ENCODE data around the gene KMT2C. TPM values are rescaled to one million over a fixed set of nuclear protein-coding genes. Genes with fewer than 3 reads are reported as not detected.

Gene KMT2C
- total and polyA plus RNA-seq, 8 donors = 10.1 to 64.1 (median 53.3) TPM

DNA sequence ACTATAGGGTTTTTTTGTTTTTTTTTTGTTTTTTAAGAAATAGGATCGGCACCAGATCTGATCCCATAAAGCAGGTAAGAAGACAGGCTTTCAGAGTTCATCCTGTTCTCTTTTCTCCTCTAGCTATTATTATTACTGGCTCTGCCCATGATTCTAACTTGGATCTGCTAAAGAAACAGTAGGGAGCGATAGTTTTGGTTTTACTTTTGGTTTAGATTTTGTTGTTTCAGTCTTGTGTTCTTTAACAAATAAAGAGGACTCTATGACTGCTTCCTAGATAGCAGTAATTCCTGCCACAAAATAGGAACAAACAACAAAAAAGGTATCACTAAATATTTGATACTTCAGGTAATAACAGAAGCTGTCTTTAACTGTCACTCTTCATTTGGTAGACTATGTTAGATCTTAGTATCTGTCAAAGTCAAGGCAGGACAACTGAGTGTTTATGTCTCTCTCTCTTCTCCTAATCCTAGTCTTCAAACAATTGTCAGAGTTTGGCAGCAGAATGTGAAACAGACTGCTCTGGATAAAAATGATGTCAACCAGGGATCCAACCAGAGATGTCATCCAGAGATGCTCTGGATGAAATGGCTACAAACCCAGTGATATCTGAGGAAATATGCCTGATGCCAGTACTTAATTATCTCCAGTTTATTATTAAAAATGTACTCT lies 99.8 kb downstream of the KMT2C start:
- Histone ChIP-seq H3K27ac (peak overlapping the region in 2 of 4 donors; percentile 1 to 9), H3K4me3 (no peak overlapping the region)
- FAIRE-seq = no peak

GRCh38 chr7:152333134-152333533 lies 102.7 kb downstream of the KMT2C start:
- DNase-seq (no peak), ATAC-seq (no peak), FAIRE-seq (no peak)
- 95 to 100% methylated on average over 2 of the region's 2 CpGs for WGBS, 2 donors
- no peak for TF ChIP-seq CTCF (IDR thresholded peaks at IDR 0.05)
- H3K27me3 ChIP-seq = no peaks in the 10 kb centered on the region
- H3K27ac ChIP-seq = no peak overlapping the region
- no peak overlapping the region for H3K4me3 ChIP-seq
- H3K4me1 ChIP-seq = peaks cover 0 to 9% (median 6%) of the 10 kb centered on the region in 3 donors
- intact Hi-C loops (cut with DNase I) = no loop called here
- no peaks in the 10 kb centered on the region for H3K9me3 ChIP-seq
- H3K36me3 ChIP-seq = peaks cover 0 to 10% (median 0%) of the 10 kb centered on the region in 3 donors

More for the DNA sequence above, 99.8 kb downstream of the KMT2C start:
- peak in 2 of 4 donors; percentile 45 to 59 for ATAC-seq
- Histone ChIP-seq H3K36me3 (no peaks in the 10 kb centered on the region), H3K9me3 (no peaks in the 10 kb centered on the region), H3K27me3 (no peaks in the 10 kb centered on the region), H3K4me1 (peaks cover 15 to 37% (median 26%) of the 10 kb centered on the region in 3 donors)
- no peak for TF ChIP-seq CTCF (IDR thresholded peaks at IDR 0.05)
- DNase-seq = no peak
- intact Hi-C loops (cut with DNase I) = no loop called here
- WGBS, 2 donors = 73 to 76% methylated on average over 2 of the region's 2 CpGs

DNA sequence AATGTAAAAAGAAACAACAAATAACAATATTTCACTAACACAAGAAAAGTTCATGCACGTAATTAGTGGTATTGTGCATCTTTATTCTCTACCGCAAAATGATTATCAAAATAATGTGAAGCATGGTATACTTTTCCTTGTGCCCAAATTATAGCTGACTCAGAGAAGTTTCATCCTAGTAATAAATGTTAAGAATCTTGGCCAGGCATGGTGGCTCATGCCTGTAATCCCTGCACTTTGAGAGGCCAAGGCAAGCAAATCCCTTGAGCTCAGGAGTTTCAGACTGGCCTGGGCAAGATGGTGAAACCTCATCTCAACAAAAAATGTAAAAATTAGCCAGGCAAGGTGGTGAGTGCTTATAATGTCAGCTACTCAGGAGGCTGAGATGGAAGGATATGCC lies 105.0 kb downstream of the KMT2C start:
- no peak overlapping the region for H3K4me3 ChIP-seq
- DNase-seq = no peak
- WGBS, 2 donors = 97 to 98% methylated on average over 2 of the region's 2 CpGs
- FAIRE-seq = no peak
- H3K27ac ChIP-seq = no peak overlapping the region
- H3K36me3 ChIP-seq = peaks cover 0 to 10% (median 0%) of the 10 kb centered on the region in 3 donors
- intact Hi-C loops (cut with DNase I) = no loop called here
- ATAC-seq = no peak
- TF ChIP-seq CTCF (IDR thresholded peaks at IDR 0.05) = no peak
- peaks cover 0 to 7% (median 6%) of the 10 kb centered on the region in 3 donors for H3K4me1 ChIP-seq
- no peaks in the 10 kb centered on the region for H3K27me3 ChIP-seq
- H3K9me3 ChIP-seq = no peaks in the 10 kb centered on the region

DNA sequence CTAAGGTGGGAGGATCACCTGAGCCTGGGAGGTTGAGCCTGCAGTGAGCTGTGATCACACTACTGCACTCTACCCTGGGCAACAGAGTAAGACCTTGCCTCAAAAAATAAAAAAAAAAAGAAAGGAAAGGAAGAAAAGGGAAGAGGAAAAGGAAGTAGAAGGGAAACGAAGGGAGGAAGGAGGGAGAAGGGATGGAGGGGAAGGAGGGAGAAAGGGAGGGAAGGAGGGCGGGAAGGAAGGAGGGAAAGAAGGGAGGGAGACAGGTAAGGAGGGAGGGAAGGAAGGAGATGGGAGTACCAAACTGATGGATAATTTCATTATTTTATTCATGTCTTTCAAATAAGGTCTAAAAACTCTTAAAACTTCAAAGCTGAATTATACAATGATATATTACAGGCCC lies 106.3 kb downstream of the KMT2C start:
- FAIRE-seq (no peak), DNase-seq (no peak), ATAC-seq (no peak)
- 82 to 95% methylated on average over 2 of the region's 2 CpGs for WGBS, 2 donors
- H3K27ac ChIP-seq = no peak overlapping the region
- H3K27me3 ChIP-seq = no peaks in the 10 kb centered on the region
- intact Hi-C loops (cut with DNase I) = no loop called here
- no peak overlapping the region for H3K4me3 ChIP-seq
- no peaks in the 10 kb centered on the region for H3K9me3 ChIP-seq
- no peak for TF ChIP-seq CTCF (IDR thresholded peaks at IDR 0.05)
- peaks cover 0 to 14% (median 0%) of the 10 kb centered on the region in 3 donors for H3K36me3 ChIP-seq
- H3K4me1 ChIP-seq = no peaks in the 10 kb centered on the region

DNA sequence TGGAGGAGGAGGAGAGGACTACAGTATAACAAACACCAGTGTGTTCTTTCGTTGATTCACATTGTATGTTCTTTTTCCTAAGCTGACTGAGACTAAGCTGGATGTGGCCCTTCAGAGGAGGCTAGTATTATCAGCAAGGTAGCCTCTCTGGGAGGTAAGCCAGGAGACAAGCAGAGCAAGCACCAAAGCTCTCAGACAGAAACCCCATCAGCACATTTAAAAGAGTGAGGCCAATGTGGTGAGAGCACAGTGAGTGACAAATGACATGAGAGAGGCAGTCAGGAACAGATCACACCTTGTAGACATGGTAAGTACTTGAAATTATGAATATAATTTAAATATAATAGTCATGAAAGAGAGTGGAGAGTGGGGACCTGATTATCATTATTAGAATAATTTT lies 107.6 kb downstream of the KMT2C start:
- Histone ChIP-seq H3K9me3 (no peaks in the 10 kb centered on the region), H3K4me3 (no peak overlapping the region), H3K27me3 (no peaks in the 10 kb centered on the region), H3K4me1 (no peaks in the 10 kb centered on the region), H3K36me3 (peaks cover 0 to 14% (median 0%) of the 10 kb centered on the region in 3 donors), H3K27ac (no peak overlapping the region)
- ATAC-seq (no peak), FAIRE-seq (no peak), DNase-seq (no peak)
- no peak for TF ChIP-seq CTCF (IDR thresholded peaks at IDR 0.05)
- WGBS, 2 donors = 92 to 94% methylated on average over 1 of the region's 1 CpG
- intact Hi-C loops (cut with DNase I) = no loop called here

All from pancreas (tissue), 10 donors.